Ovary (tissue), 9 donors: Measurements from ENCODE around the gene BTF3. TPM values are rescaled to one million over a fixed set of nuclear protein-coding genes. Genes with fewer than 3 reads are reported as not detected.

Source experiments
- DNase-seq, 5 donors: peaks; one replicate each; pipeline ENCODE4 v3.0.0-alpha.2; 2019 to 2020
- H3K27ac ChIP-seq, 2 donors: fragments of 200-600 bp; one replicate each; pipeline versions ENCODE4 v1.5.1 to v1.8.0; 2019 to 2022
- H3K27me3 ChIP-seq: fragments of 200-600 bp; one replicate; pipeline ENCODE4 v1.8.0; 2022
- H3K36me3 ChIP-seq: fragments of 200-600 bp; sonication (generic); one replicate; pipeline ENCODE4 v1.5.1; 2019
- H3K4me1 ChIP-seq: one replicate; pipeline ENCODE4 v1.8.1; 2013; ENCODE audit warnings: mild to moderate bottlenecking, moderate library complexity; ENCODE audit not compliant: insufficient read depth
- H3K4me3 ChIP-seq: fragments of 200-600 bp; sonication (generic); one replicate; pipeline ENCODE4 v1.5.1; 2017
- H3K9me3 ChIP-seq, 2 donors: fragments of 200-600 bp in 1 of 2; sonication (generic) in 1 of 2; one replicate each; pipeline versions ENCODE4 v1.5.1 to v1.8.1; 2013 to 2019; ENCODE audit warnings: mild to moderate bottlenecking in 1 of 2, moderate library complexity in 1 of 2
- CTCF ChIP-seq, 3 donors: fragments of 450-650 bp in 2 of 3; fragments of 200-600 bp in 1 of 3; IDR thresholded peaks; one replicate each; pipeline versions ENCODE4 v1.5.1 to v1.8.0; 2016 to 2022; ENCODE audit warnings: antibody characterized with exemption in 3 of 3, mild to moderate bottlenecking in 1 of 3
- EP300 ChIP-seq: sonication (generic); formaldehyde crosslinking; IDR thresholded peaks from one replicate; pipeline ENCODE4 v1.6.1; 2017; ENCODE audit warnings: antibody characterized with exemption
- POLR2A ChIP-seq: fragments of 450-650 bp; IDR thresholded peaks from one replicate; pipeline ENCODE4 v1.6.1; 2017; ENCODE audit warnings: antibody characterized with exemption, mild to moderate bottlenecking, moderate library complexity
- WGBS, 3 donors: extraction: QIAGEN DNeasy Blood & Tissue Kit in 1 of 3; methylation state at CpG; one replicate each; pipeline versions ENCODE4 v1.1.5 to v1.1.7; 2013 to 2017; 5-methylcytosine and 5-hydroxymethylcytosine counted together
- intact Hi-C, 4 donors: fragments of 100-400 bp; cut with DNase I; formaldehyde crosslinking; loops; one replicate each; pipeline versions ENCODE4 v1.11.0 to v1.15.1; 2022 to 2023
- polyA plus RNA-seq, 2 donors: library from polyadenylated mRNA; stranded (reverse); fragments of 200-250 nt in 1 of 2; fragments of 350-450 nt in 1 of 2; fragmentation: Illumina TruSeq in 1 of 2; extraction: RNeasy Lipid Tissue Mini Kit (QIAGEN cat#74804) in 1 of 2; gene quantifications; one replicate each; pipeline ENCODE4 v1.2.3, GENCODE V29; 2013 to 2014
- total RNA-seq, 7 donors: library from RNA; depleted of rRNA in 2 of 7; stranded (reverse); fragments of >200 nt in 2 of 7; fragmentation: NEBNext Ultra II Directional in 3 of 7; extraction: Animal tissue kit (Norgen Biotek cat#: 25700) in 3 of 7; gene quantifications; one replicate each; pipeline versions ENCODE4 v1.1.0 to v1.2.4, GENCODE V29; 2016 to 2023
- donor health status: DM: no; HTN: no; CAD: no; lungs with moderate emphysema.
- donor health status: DM: no; HTN: no; CAD: no.
- donor health status: Bipolar disorder and iron deficiency.
- donor health status: DM: yes; HTN: yes; CAD: no.
- donor health status: DM: no; HTN: no; CAD: no.
- donor health status: DM: yes; HTN: yes; CAD: no.

Gene BTF3
- total and polyA plus RNA-seq, 9 donors: 648 to 1,776 (median 975) TPM

GRCh38 chr5:73499187-73499586, 945 bp downstream of the BTF3 start:
- intact Hi-C loops: loop anchor here in 1 of 4 donors (10.0 kb wide), 1 partner anchor 1354 kb away; no protein-coding TSS in a partner anchor
- H3K36me3 ChIP-seq: no peaks in the 10 kb centered on the region
- peak overlapping the region; percentile 85 to 86 for H3K27ac ChIP-seq
- 2 to 5% (median 3%) methylated on average over 12 of the region's 12 CpGs for WGBS, 3 donors
- H3K9me3 ChIP-seq: no peaks in the 10 kb centered on the region
- H3K27me3 ChIP-seq: no peaks in the 10 kb centered on the region
- no peak for TF ChIP-seq EP300
- TF ChIP-seq CTCF (IDR thresholded peaks at IDR 0.05): no peak
- TF ChIP-seq POLR2A: no peak
- no peak for DNase-seq
- peaks cover 4% of the 10 kb centered on the region for H3K4me1 ChIP-seq
- peak overlapping the region; percentile 60 for H3K4me3 ChIP-seq

GRCh38 chr5:73499756-73500155, 1.5 kb downstream of the BTF3 start:
- no peak for DNase-seq
- Histone ChIP-seq H3K36me3 (no peaks in the 10 kb centered on the region), H3K27ac (no peak overlapping the region), H3K27me3 (no peaks in the 10 kb centered on the region), H3K4me1 (peaks cover 4% of the 10 kb centered on the region), H3K9me3 (no peaks in the 10 kb centered on the region), H3K4me3 (peak overlapping the region; percentile 60)
- intact Hi-C loops: loop anchor here in 1 of 4 donors (10.0 kb wide), 1 partner anchor 1355 kb away; no protein-coding TSS in a partner anchor
- TF ChIP-seq EP300 (no peak), POLR2A (no peak), CTCF (IDR thresholded peaks at IDR 0.05) (no peak)
- 19 to 47% (median 23%) methylated on average over 2 of the region's 2 CpGs for WGBS, 3 donors

- intact Hi-C loops: no loop called here
- Histone ChIP-seq H3K36me3 (no peaks in the 10 kb centered on the region), H3K9me3 (no peaks in the 10 kb centered on the region), H3K4me1 (peaks cover 4% of the 10 kb centered on the region), H3K27ac (no peak overlapping the region), H3K27me3 (no peaks in the 10 kb centered on the region), H3K4me3 (no peak overlapping the region)
- TF ChIP-seq EP300 (no peak), POLR2A (no peak), CTCF (IDR thresholded peaks at IDR 0.05) (no peak)
- 94 to 98% (median 96%) methylated on average over 2 of the region's 2 CpGs for WGBS, 3 donors
- DNase-seq: no peak
Observed at GRCh38 chr5:73501406-73501805, 3.2 kb downstream of the BTF3 start.

GRCh38 chr5:73506459-73506955, 8.3 kb downstream of the BTF3 start:
- H3K27ac ChIP-seq: no peak overlapping the region
- DNase-seq: no peak
- TF ChIP-seq CTCF (IDR thresholded peaks at IDR 0.05): no peak
- TF ChIP-seq EP300: no peak
- no peak for TF ChIP-seq POLR2A
- WGBS, 3 donors: 77 to 93% (median 79%) methylated on average over 5 of the region's 5 CpGs
- intact Hi-C loops: no loop called here
- no peaks in the 10 kb centered on the region for H3K9me3 ChIP-seq
- H3K4me1 ChIP-seq: no peaks in the 10 kb centered on the region
- H3K36me3 ChIP-seq: no peaks in the 10 kb centered on the region
- no peaks in the 10 kb centered on the region for H3K27me3 ChIP-seq
- H3K4me3 ChIP-seq: no peak overlapping the region
